ENCODE data around the gene GHRH.

GHRH gene, protein sequence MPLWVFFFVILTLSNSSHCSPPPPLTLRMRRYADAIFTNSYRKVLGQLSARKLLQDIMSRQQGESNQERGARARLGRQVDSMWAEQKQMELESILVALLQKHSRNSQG

DNA sequence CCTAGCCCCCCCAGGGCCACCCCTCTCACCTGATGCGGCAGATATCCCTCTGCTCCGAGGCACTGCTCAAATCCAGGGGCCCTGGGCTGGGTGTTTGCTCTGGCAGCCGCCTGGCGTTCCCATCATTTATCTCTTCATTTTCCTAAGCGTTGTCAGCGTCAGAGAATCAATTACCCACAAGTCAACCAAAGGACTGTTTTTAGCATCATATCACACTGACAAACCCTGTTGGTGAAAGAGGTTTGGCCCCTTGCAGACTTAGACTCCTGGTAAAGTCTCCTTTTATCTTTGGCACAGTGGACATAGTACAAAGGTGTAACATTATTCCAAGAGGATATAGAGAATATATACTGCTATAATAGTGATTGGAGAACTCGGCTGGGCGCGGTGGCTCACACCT is at the start of gene GHRH:
GHRH (minus strand) TSS at position 101 of the 400 bp plus-strand sequence. CDS start 4,925 bp downstream, outside the sequence.
- no peak for DNase-seq (ENCODE audit: extremely low spot score, insufficient read length, low read depth)
- FAIRE-seq: no peak

GRCh38 chr20:37310951-37311350 is 49.3 kb upstream of the GHRH start:
- DNase-seq (ENCODE audit: extremely low spot score, insufficient read length, low read depth) (no peak), FAIRE-seq (no peak)

- DNase-seq (ENCODE audit: extremely low spot score, insufficient read length, low read depth) (no peak), FAIRE-seq (no peak)
These were observed 48.4 kb upstream of the GHRH start for GRCh38 chr20:37309936-37310590.

DNA sequence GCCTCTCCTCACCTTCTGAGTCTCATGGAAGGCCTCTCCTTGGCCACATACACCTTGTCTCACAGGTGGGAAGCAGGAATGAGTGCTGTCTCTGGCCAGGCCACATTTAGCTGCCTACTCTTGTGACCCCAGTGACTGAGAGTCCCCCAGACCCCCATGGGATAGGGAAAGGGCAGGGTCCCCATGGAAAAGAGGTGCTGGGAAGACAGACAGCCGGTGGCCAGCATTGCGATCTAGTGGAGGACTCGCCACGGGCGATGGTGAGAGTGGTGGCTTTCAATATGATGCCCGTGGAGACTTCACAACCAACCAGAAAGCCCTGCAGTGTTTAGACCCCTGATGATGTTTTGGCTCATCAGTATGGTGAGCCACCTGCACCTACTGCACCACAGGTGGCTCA is 47.7 kb upstream of the GHRH start:
- FAIRE-seq (no peak), DNase-seq (ENCODE audit: extremely low spot score, insufficient read length, low read depth) (no peak)

DNA sequence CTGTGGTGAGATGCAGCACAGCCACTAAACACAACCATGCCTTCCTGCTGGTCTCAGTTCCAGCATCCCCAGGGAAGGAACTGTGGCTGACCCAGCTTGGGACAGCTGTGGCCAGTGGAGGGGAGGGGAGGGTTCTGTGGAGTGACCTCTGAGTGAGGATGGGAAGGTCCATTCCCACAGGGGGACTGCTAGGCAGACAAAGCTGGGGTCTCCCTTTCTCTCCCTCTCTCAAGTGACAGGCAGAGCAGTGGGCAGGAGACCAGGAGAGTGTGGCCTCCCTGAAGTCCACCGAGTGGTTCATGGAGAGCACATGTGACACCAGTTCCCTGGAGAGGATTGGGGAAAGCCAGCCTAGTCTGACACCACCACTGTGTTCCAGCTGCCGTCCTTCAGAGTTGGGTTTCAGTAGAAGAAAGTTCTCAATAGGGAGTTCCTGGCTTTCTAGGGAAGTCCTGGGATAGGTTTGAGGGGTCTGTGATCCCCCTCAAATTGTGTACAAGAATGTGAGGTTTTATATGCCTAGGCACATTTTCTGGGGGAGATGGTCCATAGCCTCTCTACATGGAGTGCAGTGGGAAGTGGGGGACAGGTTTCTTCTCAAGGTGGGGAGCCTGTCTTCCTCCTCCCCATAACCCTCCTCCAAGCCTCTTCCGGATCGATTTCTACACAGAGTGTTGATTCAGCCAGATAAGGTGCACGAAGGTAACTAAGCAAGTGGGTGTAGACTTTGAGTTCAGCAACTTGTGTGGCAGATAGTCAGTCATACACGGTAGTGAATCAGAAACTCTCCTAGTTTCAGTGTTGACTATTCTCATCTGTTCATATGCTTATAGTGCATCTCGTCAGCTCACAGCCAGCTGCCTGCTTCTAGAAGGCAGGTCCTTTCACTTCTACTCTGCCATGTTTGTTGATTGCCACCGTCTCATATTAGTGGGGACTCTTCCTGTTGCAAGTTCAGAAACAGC is 46.8 kb upstream of the GHRH start:
- DNase-seq (ENCODE audit: extremely low spot score, insufficient read length, low read depth) (peak; percentile 26), FAIRE-seq (peak; percentile 86)

GRCh38 chr20:37305839-37306238 is 44.2 kb upstream of the GHRH start:
- FAIRE-seq (no peak), DNase-seq (ENCODE audit: extremely low spot score, insufficient read length, low read depth) (no peak)

DNA sequence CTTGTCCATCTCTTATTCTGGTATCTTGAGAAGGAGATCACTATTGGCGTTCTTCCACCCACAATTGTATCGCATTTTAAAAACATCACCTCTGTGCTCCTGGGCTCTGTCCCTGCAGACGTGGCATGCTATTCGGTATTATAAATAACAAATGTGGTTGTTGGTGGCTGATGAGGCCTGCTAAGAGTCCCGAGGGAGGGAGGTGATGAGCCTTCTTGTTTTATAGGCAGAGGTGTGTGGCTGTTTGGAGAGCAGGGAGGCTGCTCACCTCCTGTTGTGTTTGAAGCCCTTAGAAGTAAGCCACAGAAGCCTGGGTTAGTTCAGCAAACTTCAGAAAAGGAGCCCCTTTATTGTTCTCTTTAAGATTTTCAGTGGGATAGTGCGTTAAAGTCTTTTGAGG is 43.5 kb upstream of the GHRH start:
- DNase-seq (ENCODE audit: extremely low spot score, insufficient read length, low read depth) (no peak), FAIRE-seq (no peak)

- DNase-seq (ENCODE audit: extremely low spot score, insufficient read length, low read depth) (no peak), FAIRE-seq (no peak)
These were observed 42.0 kb upstream of the GHRH start for GRCh38 chr20:37303637-37304036.

- FAIRE-seq: no peak
These were observed 41.4 kb upstream of the GHRH start for GRCh38 chr20:37302981-37303380.

DNA sequence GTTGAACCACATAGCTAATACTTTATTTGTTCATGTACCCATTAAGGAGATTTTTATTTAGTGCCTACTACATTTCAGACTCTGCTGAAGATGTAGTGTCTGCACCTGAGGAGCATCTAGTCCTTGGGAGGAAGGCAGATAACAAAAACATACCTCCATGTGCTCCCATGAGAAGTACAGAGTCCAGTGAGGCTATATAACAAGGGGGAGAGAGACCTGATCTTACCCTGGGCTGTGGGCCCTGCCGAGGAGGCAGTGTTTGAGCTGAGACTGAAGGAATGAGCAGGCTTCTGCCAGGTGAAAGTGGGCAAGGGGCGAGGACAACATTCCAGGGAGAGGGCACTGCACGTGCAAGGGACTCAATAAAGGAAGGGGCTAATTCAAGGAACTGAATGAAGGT is 39.9 kb upstream of the GHRH start:
- FAIRE-seq: no peak
- no peak for DNase-seq (ENCODE audit: extremely low spot score, insufficient read length, low read depth)

More at GRCh38 chr20:37302981-37303380, 41.4 kb upstream of the GHRH start:
- DNase-seq (ENCODE audit: extremely low spot score, insufficient read length, low read depth): no peak

- DNase-seq (ENCODE audit: extremely low spot score, insufficient read length, low read depth): no peak
- FAIRE-seq: no peak
These were observed 39.5 kb upstream of the GHRH start for GRCh38 chr20:37301120-37301519.

DNA sequence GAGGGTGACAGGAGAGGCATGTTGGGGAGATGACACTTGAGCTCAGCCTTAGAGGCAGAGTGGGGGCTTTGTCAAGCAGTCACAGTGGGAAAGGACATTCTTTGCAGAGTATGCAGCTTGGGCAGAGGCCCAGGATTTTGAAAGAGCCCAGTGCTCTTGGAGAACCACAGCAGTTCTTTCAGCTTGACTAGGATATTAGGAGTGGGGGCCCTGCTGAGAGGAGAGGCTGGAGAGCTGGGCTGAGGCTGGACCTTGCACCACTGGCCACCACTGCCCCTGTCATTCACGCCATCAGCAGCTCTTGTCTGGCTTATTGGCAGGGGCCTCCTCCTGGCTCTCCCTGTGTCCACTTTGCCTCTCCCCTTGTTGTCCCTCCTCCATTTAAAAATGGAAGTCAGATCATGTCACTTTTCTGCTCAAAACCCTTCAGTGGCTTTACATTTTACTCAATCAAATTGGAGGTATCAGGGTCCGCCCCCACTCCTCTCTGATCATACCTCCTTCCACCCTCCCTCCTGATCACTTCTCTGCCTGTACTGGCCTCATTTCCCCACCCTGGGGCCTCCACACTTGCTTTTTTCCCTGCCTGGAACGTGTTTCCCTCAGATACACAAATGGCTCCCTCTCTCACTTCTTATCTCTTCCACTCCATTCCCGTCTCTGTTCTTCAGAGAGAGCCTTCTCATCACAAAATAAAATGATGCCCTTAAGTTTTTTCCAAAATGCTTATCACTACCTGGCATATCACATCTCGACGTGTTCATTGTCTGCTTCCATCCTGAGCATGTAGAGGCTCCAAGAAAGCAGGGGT is 38.3 kb upstream of the GHRH start:
- DNase-seq (ENCODE audit: extremely low spot score, insufficient read length, low read depth): no peak

GRCh38 chr20:37298190-37298939 is 36.8 kb upstream of the GHRH start:
- DNase-seq (ENCODE audit: extremely low spot score, insufficient read length, low read depth) (no peak), FAIRE-seq (peak; percentile 59)

More for the DNA sequence above, 38.3 kb upstream of the GHRH start:
- no peak for FAIRE-seq

DNA sequence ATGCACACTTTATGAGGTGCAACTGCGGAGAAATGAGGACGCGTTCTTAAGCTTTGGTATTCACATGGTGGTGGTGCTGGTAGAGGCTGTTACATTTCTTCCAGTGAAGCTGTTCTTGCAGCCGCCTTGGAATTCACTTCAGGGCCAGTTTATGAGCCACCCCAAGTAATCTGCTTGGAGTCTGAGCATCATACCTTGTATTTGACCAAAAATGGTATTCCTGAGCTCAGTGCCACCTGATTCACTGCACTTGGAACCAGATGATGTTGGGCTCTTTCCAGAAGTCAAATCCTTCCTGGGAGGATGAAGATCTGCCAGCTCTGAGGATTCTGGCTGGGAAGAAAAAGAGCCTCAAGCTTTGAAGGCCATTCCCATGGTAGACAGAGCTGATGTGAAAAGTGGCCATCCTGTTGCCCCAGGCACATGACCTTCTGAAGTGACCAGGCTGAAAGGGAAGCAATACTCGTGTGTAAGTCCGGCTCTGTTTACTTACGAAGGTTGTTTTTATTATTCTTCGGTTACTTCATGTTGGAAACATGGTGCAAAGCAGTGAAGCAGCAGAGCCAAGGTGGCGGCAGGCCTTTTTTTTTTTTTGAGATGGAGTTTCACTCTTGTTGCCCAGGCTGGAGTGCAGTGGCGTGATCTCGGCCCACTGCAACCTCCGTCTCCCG is 35.6 kb upstream of the GHRH start:
- DNase-seq (ENCODE audit: extremely low spot score, insufficient read length, low read depth): no peak
- no peak for FAIRE-seq

GRCh38 chr20:37296371-37296770 is 34.8 kb upstream of the GHRH start:
- no peak for DNase-seq (ENCODE audit: extremely low spot score, insufficient read length, low read depth)
- FAIRE-seq: no peak

DNA sequence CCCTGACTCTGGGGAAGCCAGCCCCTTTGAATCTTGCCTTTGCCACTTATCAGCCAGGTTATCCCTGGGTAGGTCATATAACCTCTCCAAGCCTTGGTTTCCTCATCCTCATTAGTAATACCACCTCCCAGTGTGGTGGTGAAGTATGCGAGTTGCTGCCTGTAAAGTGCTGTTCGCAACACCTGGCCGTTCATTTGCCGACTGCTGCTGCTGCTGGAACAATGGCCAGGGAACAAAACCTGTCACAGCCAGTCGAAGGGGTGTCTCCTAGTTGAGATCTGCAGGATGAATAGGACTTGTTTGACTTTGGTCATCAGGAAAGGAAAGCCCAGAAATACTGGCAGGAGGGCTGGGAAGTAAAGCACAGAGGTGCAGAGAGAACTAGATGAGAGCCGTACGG is 34.0 kb upstream of the GHRH start:
- FAIRE-seq (no peak), DNase-seq (ENCODE audit: extremely low spot score, insufficient read length, low read depth) (no peak)

DNA sequence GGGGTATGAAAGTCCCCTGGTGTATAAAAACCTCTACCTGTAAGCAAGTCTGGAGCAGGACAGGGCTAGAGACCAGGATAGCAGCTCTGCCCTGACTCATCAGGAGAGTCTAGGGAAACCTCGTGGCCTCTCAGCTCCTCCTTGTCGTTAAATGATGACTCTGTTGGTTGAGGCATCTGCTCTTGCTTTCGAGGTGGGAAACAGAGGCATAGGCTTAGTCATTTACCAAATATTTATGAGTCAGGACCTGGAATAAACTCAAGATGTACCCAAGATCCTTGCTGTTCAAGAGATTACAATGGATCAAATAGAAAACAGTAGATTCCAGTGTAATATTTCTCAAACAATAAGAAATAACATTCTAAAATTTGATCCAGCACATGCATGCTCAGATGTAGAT is 33.4 kb upstream of the GHRH start:
- FAIRE-seq (no peak), DNase-seq (ENCODE audit: extremely low spot score, insufficient read length, low read depth) (no peak)

DNA sequence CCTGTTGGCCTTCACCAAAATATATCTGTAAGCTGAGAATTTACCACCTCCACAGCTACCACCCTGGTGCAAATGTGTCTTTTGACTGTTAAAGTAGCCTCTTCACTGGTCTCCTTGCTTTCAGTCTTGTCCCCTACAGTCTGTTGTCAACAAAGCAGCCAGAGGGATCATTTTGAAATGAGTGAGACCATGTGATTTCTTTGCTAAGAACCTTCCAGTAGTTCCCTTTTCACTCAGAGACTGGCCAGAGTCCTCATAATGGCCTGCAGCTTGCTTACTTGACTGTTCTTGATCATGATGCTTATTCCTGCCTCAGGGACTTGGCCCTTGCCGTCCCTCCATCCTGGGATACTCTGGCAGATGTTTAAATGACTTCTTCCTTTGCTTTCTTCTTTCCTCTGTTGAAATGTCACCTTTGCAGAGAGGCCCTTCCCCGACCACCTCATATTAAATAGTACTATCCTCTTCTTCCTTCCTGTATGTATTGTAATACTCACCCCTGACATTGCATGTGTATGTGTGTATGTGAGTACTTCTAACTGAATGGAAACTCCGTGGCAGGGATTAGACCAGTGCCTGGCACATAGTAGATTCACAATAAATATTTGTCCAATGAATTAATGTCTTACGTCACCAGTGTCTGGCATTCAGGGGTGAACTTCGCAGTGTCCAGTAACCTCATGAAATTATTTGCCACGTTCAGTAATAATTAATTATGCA is 32.8 kb upstream of the GHRH start:
- FAIRE-seq: no peak
- no peak for DNase-seq (ENCODE audit: extremely low spot score, insufficient read length, low read depth)
